Amygdala (tissue), 56 donors: ENCODE measurements around the gene PIP5K1A.
"Not testable (repeated sequence)": the region's sequence is repeated elsewhere in the genome, so short reads cannot be mapped to it uniquely, and the experiment has no call there.

Experiments used
- DNase-seq, 56 donors: peaks; one replicate each; lab custom pipeline; 2025; lab: John Stamatoyannopoulos, UW

The PIP5K1A gene

GRCh38 chr1:151189637-151190445, 8.5 kb upstream of the PIP5K1A start, which contains the start of gene VPS72:
TSS of gene VPS72 (minus strand) at chr1:151190197. CDS start at chr1:151190121, 76 bp downstream.
- DNase-seq = peak; percentile 17 to 90 (median 74)

- no peak for DNase-seq
Observed at GRCh38 chr1:151192047-151192446, 6.3 kb upstream of the PIP5K1A start.

DNA sequence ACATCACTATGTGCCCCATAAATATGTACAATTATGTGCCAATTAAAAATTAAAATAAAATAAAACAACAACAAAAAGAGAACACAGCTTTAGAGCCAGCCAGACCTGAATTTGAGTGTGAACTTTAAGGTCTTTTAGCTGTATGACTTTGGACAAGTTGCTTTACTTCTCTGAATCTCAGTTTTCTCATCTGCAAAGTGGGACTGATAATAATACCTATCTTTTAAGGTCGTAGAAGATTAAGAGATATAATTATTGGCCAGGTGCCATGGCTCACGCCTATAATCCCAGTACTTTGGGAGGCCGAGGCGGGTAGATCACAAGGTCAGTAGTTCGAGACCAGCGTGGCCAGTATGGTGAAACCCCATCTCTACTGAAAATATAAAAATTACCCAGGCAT, 5.0 kb upstream of the PIP5K1A start:
- DNase-seq = no peak

GRCh38 chr1:151193856-151194255, 4.5 kb upstream of the PIP5K1A start:
- DNase-seq = no peak

- peak in 1 of 56 donors; percentile 9 for DNase-seq
Observed at GRCh38 chr1:151194894-151195594, 3.3 kb upstream of the PIP5K1A start.

GRCh38 chr1:151196292-151196800, 2.0 kb upstream of the PIP5K1A start:
- DNase-seq = peak in 36 of 56 donors; percentile 1 to 79 (median 26)

DNA sequence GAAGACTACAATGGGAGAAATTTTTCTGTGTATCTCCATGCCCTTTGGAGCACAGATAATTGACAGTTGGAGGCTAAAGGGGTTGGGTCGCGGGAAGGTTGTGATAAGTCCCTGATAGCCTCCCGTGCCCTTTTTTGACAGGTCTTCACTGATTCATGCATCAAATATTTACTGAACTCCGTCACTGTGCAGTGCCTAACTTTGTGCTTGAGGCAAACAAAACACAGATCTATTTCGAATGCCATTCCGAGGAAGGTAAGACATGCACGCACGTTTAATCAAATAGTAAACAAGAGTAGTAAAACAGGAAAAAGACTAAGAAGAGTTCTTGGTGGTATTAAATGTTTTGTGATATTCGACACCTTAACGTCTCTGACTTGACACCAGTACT, 494 bp upstream of the PIP5K1A start:
- DNase-seq = peak in 1 of 56 donors; percentile 26

- peak in 3 of 56 donors; percentile 5 to 12 (median 10) for DNase-seq
Observed at GRCh38 chr1:151199873-151200581, 1.7 kb downstream of the PIP5K1A start.

GRCh38 chr1:151205381-151205965, 7.1 kb downstream of the PIP5K1A start:
- DNase-seq = not testable (repeated sequence)

- no peak for DNase-seq
Observed at GRCh38 chr1:151210830-151211229, 12.5 kb downstream of the PIP5K1A start.

DNA sequence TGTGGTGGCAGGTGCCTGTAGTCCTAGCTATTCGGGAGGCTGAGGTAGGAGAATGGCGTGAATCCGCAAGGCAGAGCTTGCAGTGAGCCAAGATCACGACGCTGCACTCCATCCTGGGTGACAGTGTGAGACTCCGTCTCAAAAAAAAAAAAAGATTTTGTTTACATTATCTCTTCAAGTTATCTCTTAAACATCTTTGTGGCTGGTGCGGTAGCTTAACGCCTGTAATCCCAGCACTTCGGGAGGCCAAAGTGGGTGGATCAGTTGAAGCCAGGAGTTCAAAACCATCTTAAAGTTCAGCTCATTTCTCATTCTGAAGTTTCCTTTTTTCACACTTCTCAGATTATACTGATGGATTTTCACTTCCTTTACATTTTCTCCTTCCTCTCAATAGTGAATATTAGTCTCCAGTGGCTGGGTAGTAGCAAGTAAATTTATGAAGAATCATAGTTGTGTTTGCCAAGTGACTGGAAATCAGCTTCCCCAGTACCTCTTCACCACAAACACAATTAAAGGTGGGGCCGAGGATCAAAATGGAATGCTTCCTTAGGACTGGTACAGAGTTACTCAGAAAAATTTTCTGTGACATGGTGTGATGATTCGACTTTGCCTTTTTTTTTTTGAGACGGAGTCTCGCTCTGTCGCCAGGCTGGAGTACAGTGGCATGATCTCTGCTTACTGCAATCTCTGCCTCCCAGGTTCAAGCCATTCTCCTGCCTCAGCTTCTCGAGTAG, 13.8 kb downstream of the PIP5K1A start:
- no peak for DNase-seq

- no peak for DNase-seq
Observed at GRCh38 chr1:151213560-151213959, 15.2 kb downstream of the PIP5K1A start.

GRCh38 chr1:151221616-151222015, 23.3 kb downstream of the PIP5K1A start:
- no peak for DNase-seq

- DNase-seq = no peak
Observed at GRCh38 chr1:151222130-151222529, 23.8 kb downstream of the PIP5K1A start.

- no peak for DNase-seq
Observed at GRCh38 chr1:151235235-151235634, 36.9 kb downstream of the PIP5K1A start.

- peak in 1 of 56 donors; percentile 13 for DNase-seq
Observed at GRCh38 chr1:151237678-151238466, 39.5 kb downstream of the PIP5K1A start.

GRCh38 chr1:151238467-151238739, 40.1 kb downstream of the PIP5K1A start:
- peak in 3 of 56 donors; percentile 1 to 8 (median 1) for DNase-seq

- DNase-seq = no peak
Observed at GRCh38 chr1:151242442-151242841, 44.1 kb downstream of the PIP5K1A start.

DNA sequence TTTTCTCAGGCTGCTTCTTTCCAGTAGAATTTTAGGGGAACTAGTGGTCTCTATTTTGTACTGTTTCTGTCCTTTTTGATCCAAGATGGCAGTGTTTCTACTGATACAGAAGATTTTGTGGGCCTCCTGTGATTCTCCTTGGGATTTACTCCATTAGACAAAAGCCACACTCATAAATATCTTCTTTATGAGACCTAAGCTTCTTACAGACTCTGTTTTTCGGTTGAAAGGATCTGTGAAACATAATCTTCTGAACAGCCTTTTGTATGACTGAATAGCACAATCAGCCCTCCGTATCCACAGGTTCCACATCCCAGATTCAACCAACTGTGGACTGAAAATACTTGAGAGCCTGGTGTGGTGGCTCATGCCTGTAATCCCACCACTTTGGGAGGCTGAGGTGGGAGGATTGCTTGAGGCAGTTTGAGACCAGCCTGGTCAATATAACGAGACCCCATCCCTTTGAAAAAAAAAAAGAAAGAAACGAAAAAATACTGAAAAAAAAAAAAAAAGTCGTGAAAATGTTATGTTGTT, 45.4 kb downstream of the PIP5K1A start:
- no peak for DNase-seq
